NCI-H1417 treated with DMSO at 0.1 percent for 48 hours (cell line): ENCODE results near the gene H1-8.

Experiments
- DNase-seq: peaks from one replicate; lab custom pipeline; 2025; lab: John Stamatoyannopoulos, UW

Gene H1-8

GRCh38 chr3:129573493-129573892 lies 30.5 kb downstream of the H1-8 start:
- DNase-seq = no peak

GRCh38 chr3:129574206-129574605 lies 31.2 kb downstream of the H1-8 start:
- DNase-seq = no peak

- no peak for DNase-seq
Measured at GRCh38 chr3:129575233-129575996, 32.4 kb downstream of the H1-8 start.

GRCh38 chr3:129575997-129576384 lies 33.0 kb downstream of the H1-8 start:
- no peak for DNase-seq

- DNase-seq = peak; percentile 80
Measured at GRCh38 chr3:129576514-129577352, 33.8 kb downstream of the H1-8 start.

GRCh38 chr3:129577366-129577765 lies 34.4 kb downstream of the H1-8 start:
- DNase-seq = no peak

- DNase-seq = no peak
Measured at GRCh38 chr3:129577925-129578786, 35.2 kb downstream of the H1-8 start.

GRCh38 chr3:129579991-129580390 lies 37.0 kb downstream of the H1-8 start:
- DNase-seq = no peak

GRCh38 chr3:129581623-129582022 lies 38.6 kb downstream of the H1-8 start:
- DNase-seq = no peak

- no peak for DNase-seq
Measured at GRCh38 chr3:129582799-129583198, 39.8 kb downstream of the H1-8 start.

GRCh38 chr3:129583289-129583688 lies 40.3 kb downstream of the H1-8 start:
- no peak for DNase-seq

GRCh38 chr3:129584631-129585030 lies 41.7 kb downstream of the H1-8 start:
- no peak for DNase-seq

- no peak for DNase-seq
Measured at GRCh38 chr3:129585949-129586657, 43.1 kb downstream of the H1-8 start.

- DNase-seq = no peak
Measured at GRCh38 chr3:129586746-129587430, 43.9 kb downstream of the H1-8 start.

GRCh38 chr3:129587566-129588210 lies 44.7 kb downstream of the H1-8 start:
- no peak for DNase-seq

- DNase-seq = no peak
Measured at GRCh38 chr3:129590215-129590614, 47.2 kb downstream of the H1-8 start.

- DNase-seq = no peak
Measured at GRCh38 chr3:129591932-129592331, 49.0 kb downstream of the H1-8 start.

GRCh38 chr3:129592381-129593131 lies 49.6 kb downstream of the H1-8 start:
- DNase-seq = no peak

GRCh38 chr3:129593230-129593594 lies 50.2 kb downstream of the H1-8 start:
- no peak for DNase-seq
